Left lung (tissue), 10 donors: ENCODE measurements around the gene AATF. TPM values are rescaled to one million over a fixed set of nuclear protein-coding genes. Genes with fewer than 3 reads are reported as not detected.

ENCODE experiments used
- ATAC-seq: fragments of 200-7000 bp; cut with Tn5 transposase; one replicate; pipeline ENCODE4 v1.9.1; 2020; ENCODE audit warnings: moderate library complexity
- DNase-seq, 4 donors: peaks; one replicate each; pipeline ENCODE4 v3.0.0-alpha.2; 2013 to 2020
- H3K27ac ChIP-seq, 2 donors: fragments of 200-600 bp; sonication (generic) in 1 of 2; one replicate each; pipeline versions ENCODE4 v1.5.0 to v1.8.0; 2020 to 2021
- H3K27me3 ChIP-seq, 2 donors: fragments of 200-600 bp; sonication (generic) in 1 of 2; one replicate each; pipeline versions ENCODE4 v1.5.0 to v1.8.0; 2020 to 2021
- H3K36me3 ChIP-seq, 2 donors: fragments of 200-600 bp; sonication (generic) in 1 of 2; one replicate each; pipeline versions ENCODE4 v1.5.0 to v1.8.0; 2020 to 2021
- H3K4me1 ChIP-seq, 2 donors: fragments of 200-600 bp; one replicate each; pipeline ENCODE4 v1.8.0; 2021
- H3K4me3 ChIP-seq, 2 donors: fragments of 200-600 bp; sonication (generic) in 1 of 2; one replicate each; pipeline versions ENCODE4 v1.5.0 to v1.8.0; 2020 to 2021; ENCODE audit warnings: mild to moderate bottlenecking in 1 of 2
- H3K9me3 ChIP-seq, 2 donors: fragments of 200-600 bp; sonication (generic) in 1 of 2; one replicate each; pipeline versions ENCODE4 v1.5.0 to v1.8.0; 2020 to 2021
- CTCF ChIP-seq, 2 donors: fragments of 200-600 bp; sonication (generic) in 1 of 2; IDR thresholded peaks; one replicate each; pipeline versions ENCODE4 v1.5.0 to v1.8.0; 2021; ENCODE audit warnings: antibody characterized with exemption in 2 of 2
- intact Hi-C, 2 donors: fragments of 100-400 bp; cut with DNase I; formaldehyde crosslinking; loops; one replicate each; pipeline versions ENCODE4 v1.11.2 to v1.14.2; 2022
- polyA plus RNA-seq, 6 donors: library from polyadenylated mRNA; unstranded; fragments of 120-200 nt; gene quantifications; one replicate each; pipeline ENCODE4 v1.2.1, GENCODE V29; 2013; ENCODE audit not compliant: insufficient read length in 6 of 6
- total RNA-seq, 2 donors: library from RNA; stranded (reverse); fragmentation: NEBNext Ultra II Directional; extraction: Animal tissue kit (Norgen Biotek cat#: 25700); gene quantifications; one replicate each; pipeline ENCODE4 v1.2.1, GENCODE V29; 2021
- donor health status: DM: no; HTN: yes; CAD: no.
- donor health status: DM: no; HTN: no; CAD: no.

AATF gene
- total and polyA plus RNA-seq, 8 donors = 31.6 to 42.4 (median 37.8) TPM

- DNase-seq (no peak), ATAC-seq (no peak)
- no peaks in the 10 kb centered on the region for H3K9me3 ChIP-seq
- TF ChIP-seq CTCF (IDR thresholded peaks at IDR 0.05) = no peak
- intact Hi-C loops = no loop called here
- no peak overlapping the region for H3K4me3 ChIP-seq
- H3K27me3 ChIP-seq = peaks cover 34 to 100% of the 10 kb centered on the region in 2 donors
- H3K27ac ChIP-seq = no peak overlapping the region
- H3K36me3 ChIP-seq = no peaks in the 10 kb centered on the region
- peaks cover 0 to 5% of the 10 kb centered on the region in 2 donors for H3K4me1 ChIP-seq
Observed at GRCh38 chr17:36923814-36924221, 24.9 kb upstream of the AATF start.

GRCh38 chr17:36926226-36926625 lies 22.5 kb upstream of the AATF start:
- intact Hi-C loops = no loop called here
- peaks cover 52 to 100% of the 10 kb centered on the region in 2 donors for H3K27me3 ChIP-seq
- DNase-seq (no peak), ATAC-seq (no peak)
- TF ChIP-seq CTCF (IDR thresholded peaks at IDR 0.05) = no peak
- peaks cover 0 to 5% of the 10 kb centered on the region in 2 donors for H3K4me1 ChIP-seq
- no peaks in the 10 kb centered on the region for H3K36me3 ChIP-seq
- no peak overlapping the region for H3K27ac ChIP-seq
- no peak overlapping the region for H3K4me3 ChIP-seq
- no peaks in the 10 kb centered on the region for H3K9me3 ChIP-seq

GRCh38 chr17:36926701-36927100 lies 22.1 kb upstream of the AATF start:
- no peak for ATAC-seq
- Histone ChIP-seq H3K4me1 (peaks cover 0 to 8% of the 10 kb centered on the region in 2 donors), H3K4me3 (no peak overlapping the region), H3K27me3 (peaks cover 57 to 100% of the 10 kb centered on the region in 2 donors), H3K9me3 (no peaks in the 10 kb centered on the region), H3K27ac (no peak overlapping the region), H3K36me3 (no peaks in the 10 kb centered on the region)
- no peak for TF ChIP-seq CTCF (IDR thresholded peaks at IDR 0.05)
- no peak for DNase-seq
- intact Hi-C loops = no loop called here

GRCh38 chr17:36928471-36929345 lies 20.0 kb upstream of the AATF start:
- Histone ChIP-seq H3K27ac (no peak overlapping the region), H3K4me1 (peaks cover 0 to 24% of the 10 kb centered on the region in 2 donors)

More at GRCh38 chr17:36928471-36929345, 20.0 kb upstream of the AATF start:
- no peaks in the 10 kb centered on the region for H3K36me3 ChIP-seq
- H3K27me3 ChIP-seq = peaks cover 77 to 100% of the 10 kb centered on the region in 2 donors
- TF ChIP-seq CTCF (IDR thresholded peaks at IDR 0.05) = no peak
- intact Hi-C loops = no loop called here
- ATAC-seq (no peak), DNase-seq (no peak)
- no peak overlapping the region for H3K4me3 ChIP-seq
- no peaks in the 10 kb centered on the region for H3K9me3 ChIP-seq
